AG10803 (cell line): Measurements from ENCODE around the gene CD200R1L.
"Not testable (repeated sequence)": the region's sequence is repeated elsewhere in the genome, so short reads cannot be mapped to it uniquely, and the experiment has no call there.

Source experiments
- DNase-seq: peaks from one replicate; pipeline ENCODE4 v3.0.0; 2010; ENCODE audit warnings: low read depth
- H3K4me3 ChIP-seq: 2 replicates; pipeline ENCODE4 v1.5.1; 2011; ENCODE audit warnings: mild to moderate bottlenecking, low read length, control low read depth
- CTCF ChIP-seq: conservative IDR thresholded peaks from 2 replicates; pipeline ENCODE4 v1.5.1; 2011; ENCODE audit warnings: mild to moderate bottlenecking, low read length, control low read depth, inconsistent platforms

CD200R1L gene

GRCh38 chr3:112857526-112857925 lies 10.9 kb upstream of the CD200R1L start:
- no peak for DNase-seq
- no peak overlapping the region for H3K4me3 ChIP-seq
- no peak for TF ChIP-seq CTCF

DNA sequence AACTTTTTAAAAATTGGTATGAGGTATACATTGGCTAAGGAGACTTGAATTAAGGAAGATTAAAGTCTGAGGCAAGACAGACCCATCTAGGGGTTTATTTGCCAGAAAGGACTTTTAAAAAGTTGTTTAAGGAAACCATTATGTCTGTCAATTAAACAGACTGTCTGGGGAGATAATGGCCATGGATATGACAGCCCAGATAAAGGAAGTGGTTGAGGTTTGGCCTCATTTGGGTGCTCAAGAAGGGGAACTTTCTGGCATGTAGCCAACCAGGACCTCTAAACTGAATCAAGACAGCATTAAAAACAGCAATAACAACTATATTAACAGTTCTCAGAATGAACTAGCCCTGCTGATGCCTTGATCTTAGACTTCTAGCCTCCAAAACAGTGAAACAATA lies 9.9 kb upstream of the CD200R1L start:
- H3K4me3 ChIP-seq = no peak overlapping the region
- no peak for TF ChIP-seq CTCF
- DNase-seq = no peak

DNA sequence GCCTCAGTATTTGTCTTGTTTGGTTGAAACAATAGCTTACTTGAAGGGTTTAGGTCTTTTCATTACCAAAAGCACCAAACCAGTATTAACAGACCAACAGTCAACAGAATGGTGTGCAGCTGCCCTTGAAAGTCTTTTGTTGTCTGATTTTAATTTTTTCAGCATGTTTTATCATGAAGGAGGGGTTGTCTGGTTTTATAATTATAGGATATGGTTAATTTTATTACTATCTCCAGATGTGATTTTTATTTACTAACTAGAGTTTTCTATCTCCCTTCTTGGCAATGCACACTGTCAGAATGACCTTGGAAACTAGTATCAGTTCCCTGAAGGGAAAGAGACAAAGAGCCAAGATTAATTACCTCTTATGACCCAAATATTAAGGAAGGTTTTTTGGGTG lies 9.2 kb upstream of the CD200R1L start:
- DNase-seq = no peak
- no peak for TF ChIP-seq CTCF
- H3K4me3 ChIP-seq = no peak overlapping the region

DNA sequence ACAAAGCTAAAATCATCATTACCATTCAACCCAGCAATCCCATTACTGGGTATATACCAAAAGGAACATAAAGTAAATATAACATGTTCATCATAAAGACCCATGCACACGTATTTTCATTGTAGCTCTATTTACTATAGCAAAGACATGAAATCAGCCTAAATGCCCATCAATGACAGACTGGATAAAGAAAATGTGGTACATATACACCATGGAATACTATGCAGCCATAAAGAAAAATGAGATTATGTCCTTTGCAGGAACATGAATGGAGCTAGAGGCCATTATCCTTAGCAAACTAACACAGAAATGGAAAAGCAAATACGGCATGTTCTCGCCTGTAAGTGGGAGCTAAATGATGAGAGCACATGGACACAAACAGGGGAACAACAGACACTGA lies 8.4 kb upstream of the CD200R1L start:
- DNase-seq, H3K4me3 ChIP-seq: not testable (repeated sequence)

DNA sequence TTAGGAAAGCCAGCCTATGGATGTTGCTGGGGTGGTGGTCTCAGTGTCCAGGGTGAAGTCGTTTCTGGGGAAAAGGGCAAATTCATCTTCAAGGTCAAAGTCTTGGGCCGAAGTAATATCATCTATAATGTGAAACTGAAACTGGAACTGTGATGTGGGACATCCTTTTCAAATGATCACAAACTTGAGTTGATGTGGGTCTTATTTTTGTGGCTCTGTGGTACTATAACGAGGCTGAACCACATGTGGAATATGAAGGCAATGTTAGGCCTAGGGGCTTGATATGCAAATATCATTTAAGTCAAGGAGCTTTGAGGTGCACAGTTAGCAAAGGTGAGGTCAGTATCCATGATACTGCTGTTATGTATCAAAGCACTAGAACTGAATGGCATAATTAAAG lies 1.5 kb upstream of the CD200R1L start:
- DNase-seq = no peak
- no peak overlapping the region for H3K4me3 ChIP-seq
- TF ChIP-seq CTCF = no peak

GRCh38 chr3:112847692-112848091 lies 1.0 kb upstream of the CD200R1L start:
- no peak for DNase-seq
- no peak for TF ChIP-seq CTCF
- no peak overlapping the region for H3K4me3 ChIP-seq

DNA sequence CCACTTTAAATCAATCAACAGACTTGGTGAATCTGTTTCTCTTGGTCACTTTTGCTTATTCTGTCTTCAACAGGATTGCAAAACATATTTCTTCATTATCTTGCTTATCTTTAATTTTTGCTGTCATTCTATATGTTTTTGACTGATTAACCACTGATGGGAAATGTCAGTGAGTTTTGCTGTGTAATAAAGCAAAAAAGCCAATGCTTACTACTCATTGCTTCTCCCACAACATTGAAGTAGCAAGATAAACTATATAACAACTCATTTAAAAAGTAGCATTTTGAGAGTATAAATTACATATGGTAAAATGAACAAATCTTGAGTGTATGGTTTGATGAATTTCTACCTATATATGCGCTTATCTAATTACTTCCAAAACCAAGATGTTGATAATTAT lies 892 bp downstream of the CD200R1L start:
- no peak for DNase-seq
- TF ChIP-seq CTCF = no peak
- no peak overlapping the region for H3K4me3 ChIP-seq

DNA sequence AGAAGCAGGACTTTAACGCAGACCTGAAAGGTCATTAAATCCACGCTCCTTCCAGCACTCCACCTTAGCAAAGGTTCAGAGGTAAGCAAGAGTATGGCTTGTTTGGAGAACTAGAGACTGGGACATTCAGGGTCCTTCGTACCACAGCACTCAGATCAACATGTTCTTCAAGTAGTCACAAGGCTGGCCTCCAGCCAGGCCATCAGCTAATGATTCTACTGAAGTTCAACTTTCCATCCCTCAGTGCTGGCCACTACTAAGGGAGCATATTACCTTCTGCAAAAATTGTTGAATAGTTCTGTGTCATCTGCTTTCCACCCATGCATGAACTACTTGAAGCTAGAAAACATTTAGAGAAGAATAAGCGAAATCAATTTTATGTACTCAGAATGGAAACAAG lies 17.6 kb downstream of the CD200R1L start:
- TF ChIP-seq CTCF = no peak
- no peak overlapping the region for H3K4me3 ChIP-seq
- DNase-seq = no peak
